MG63 (cell line): ENCODE measurements around the gene LURAP1L. TPM values are rescaled to one million over a fixed set of nuclear protein-coding genes. Genes with fewer than 3 reads are reported as not detected.

ENCODE experiments used
- DNase-seq: peaks from one replicate; pipeline ENCODE4 v3.0.0-alpha.2; 2020
- H3K27me3 ChIP-seq: fragments of 250-450 bp; sonication (Bioruptor Pico); 2 replicates; pipeline ENCODE4 v1.5.1; 2020; ENCODE audit warnings: mild to moderate bottlenecking, moderate library complexity
- H3K36me3 ChIP-seq: fragments of 250-450 bp; sonication (Bioruptor Pico); 2 replicates; pipeline ENCODE4 v1.5.1; 2020; ENCODE audit warnings: mild to moderate bottlenecking, moderate library complexity
- H3K4me3 ChIP-seq: fragments of 250-450 bp; sonication (Bioruptor Pico); 2 replicates; pipeline ENCODE4 v1.5.1; 2020; ENCODE audit warnings: mild to moderate bottlenecking, moderate library complexity
- H3K9me3 ChIP-seq: fragments of 250-450 bp; sonication (Bioruptor Pico); 2 replicates; pipeline ENCODE4 v1.5.1; 2020; ENCODE audit warnings: mild to moderate bottlenecking, moderate library complexity
- total RNA-seq: library from RNA; depleted of rRNA; stranded (reverse); fragments of >200 nt; shearing (Covaris generic); gene quantifications from 2 replicates; pipeline ENCODE4 v1.2.3, GENCODE V29; 2014; ENCODE audit warnings: low replicate concordance

The LURAP1L gene
- total RNA-seq, 1 experiment from 2014 or later = 67.0 TPM

- Histone ChIP-seq H3K9me3 (no peaks in the 10 kb centered on the region), H3K27me3 (no peaks in the 10 kb centered on the region), H3K4me3 (no peak overlapping the region), H3K36me3 (no peaks in the 10 kb centered on the region; the same call in 1 of the 2 replicates)
- no peak for DNase-seq
Observed at GRCh38 chr9:12796601-12797000, 21.8 kb downstream of the LURAP1L start.

GRCh38 chr9:12797037-12797436, 22.2 kb downstream of the LURAP1L start:
- H3K27me3 ChIP-seq = no peaks in the 10 kb centered on the region
- DNase-seq = no peak
- no peak overlapping the region for H3K4me3 ChIP-seq
- no peaks in the 10 kb centered on the region; the same call in 1 of the 2 replicates for H3K36me3 ChIP-seq
- H3K9me3 ChIP-seq = no peaks in the 10 kb centered on the region

GRCh38 chr9:12798066-12798770, 23.4 kb downstream of the LURAP1L start:
- peak; percentile 69 for DNase-seq
- peaks cover 7% of the 10 kb centered on the region; the same call in 1 of the 2 replicates for H3K36me3 ChIP-seq
- H3K27me3 ChIP-seq = no peaks in the 10 kb centered on the region
- no peaks in the 10 kb centered on the region; the same call in 1 of the 2 replicates for H3K9me3 ChIP-seq
- H3K4me3 ChIP-seq = no peak overlapping the region

DNA sequence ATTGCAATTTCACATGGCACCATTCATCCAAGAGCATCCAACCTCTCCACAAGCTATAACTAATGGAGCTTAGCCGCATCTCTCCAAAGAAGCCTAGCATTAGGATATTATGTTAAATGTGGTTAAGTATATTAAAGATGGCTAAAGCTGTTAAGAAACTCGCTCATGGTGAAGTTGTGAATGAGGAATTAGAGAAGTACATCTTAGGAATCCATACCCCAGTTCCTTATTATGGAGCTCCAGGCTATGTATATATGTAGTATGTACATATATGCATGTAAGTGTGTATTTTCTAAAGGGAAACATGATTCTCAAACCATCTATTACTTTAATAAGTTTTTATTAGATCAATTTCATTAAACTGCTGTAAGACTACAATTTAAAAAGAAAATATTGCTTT, 26.4 kb downstream of the LURAP1L start:
- Histone ChIP-seq H3K27me3 (no peaks in the 10 kb centered on the region), H3K36me3 (peaks cover 8% of the 10 kb centered on the region; the same call in 1 of the 2 replicates), H3K4me3 (no peak overlapping the region), H3K9me3 (no peaks in the 10 kb centered on the region; the same call in 1 of the 2 replicates)
- no peak for DNase-seq

DNA sequence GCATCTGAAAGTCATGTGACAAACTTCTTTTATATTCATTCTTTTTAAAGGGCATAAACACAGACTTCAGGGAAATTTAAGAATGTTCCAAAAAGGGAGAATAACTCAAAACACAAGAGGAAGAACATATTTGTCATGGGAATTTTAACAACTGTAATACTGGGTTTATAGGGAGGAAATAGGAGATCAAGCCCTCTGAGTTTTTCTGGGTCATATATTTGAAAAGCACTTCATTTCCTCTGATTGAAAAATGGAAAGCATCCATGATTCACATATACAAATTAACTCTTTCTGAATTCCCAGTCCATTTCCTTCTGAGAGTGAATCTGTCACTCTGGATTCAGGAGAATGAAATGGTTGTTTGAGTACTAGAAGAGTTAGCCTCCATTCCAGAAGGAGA, 26.8 kb downstream of the LURAP1L start:
- no peak for DNase-seq
- Histone ChIP-seq H3K36me3 (peaks cover 8% of the 10 kb centered on the region; the same call in 1 of the 2 replicates), H3K9me3 (no peaks in the 10 kb centered on the region; the same call in 1 of the 2 replicates), H3K27me3 (no peaks in the 10 kb centered on the region), H3K4me3 (no peak overlapping the region)

DNA sequence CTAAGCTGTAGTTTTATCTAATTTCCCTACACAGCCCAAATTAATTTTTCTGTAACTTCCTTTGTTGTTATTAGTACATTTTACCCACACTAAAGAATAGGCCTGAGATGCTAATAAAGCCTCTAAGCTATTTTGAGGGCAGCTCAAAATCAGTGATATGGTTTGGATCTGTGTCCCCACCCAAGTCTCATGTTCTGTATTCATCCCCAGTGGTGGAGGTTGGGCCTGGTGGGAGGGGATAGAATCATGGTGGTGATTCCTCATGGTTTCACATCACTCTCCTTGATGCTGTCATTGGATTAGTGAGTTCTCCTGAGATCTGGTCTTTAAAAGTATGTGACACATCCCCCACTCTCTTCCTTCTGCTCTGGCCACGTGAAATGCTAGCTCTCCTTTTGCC, 27.3 kb downstream of the LURAP1L start:
- no peak for DNase-seq
- Histone ChIP-seq H3K4me3 (no peak overlapping the region), H3K27me3 (no peaks in the 10 kb centered on the region), H3K9me3 (no peaks in the 10 kb centered on the region; the same call in 1 of the 2 replicates), H3K36me3 (peaks cover 8% of the 10 kb centered on the region; the same call in 1 of the 2 replicates)

GRCh38 chr9:12808569-12808968, 33.7 kb downstream of the LURAP1L start:
- no peak for DNase-seq
- Histone ChIP-seq H3K36me3 (peaks cover 36% of the 10 kb centered on the region), H3K9me3 (peaks cover 30% of the 10 kb centered on the region), H3K27me3 (no peaks in the 10 kb centered on the region), H3K4me3 (no peak overlapping the region)

DNA sequence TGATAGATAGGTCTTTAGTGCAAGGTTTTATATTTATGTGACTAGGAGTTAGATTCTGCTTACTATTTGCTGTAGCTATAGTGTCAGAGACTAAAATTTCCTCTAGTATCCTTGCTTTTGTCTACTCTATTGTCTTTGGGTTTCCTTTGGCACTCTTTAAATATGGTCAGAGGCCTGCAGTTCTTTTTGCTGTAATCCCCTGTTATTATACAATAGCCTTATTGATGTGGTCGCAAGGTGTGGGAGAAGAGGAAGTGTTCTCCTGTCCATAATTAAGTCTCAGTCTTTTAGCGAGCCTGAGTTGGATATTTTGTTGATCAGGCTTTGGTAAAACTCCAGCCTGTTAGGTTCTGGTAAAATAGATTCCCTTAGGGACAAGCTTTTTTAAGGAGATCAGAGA, 34.9 kb downstream of the LURAP1L start:
- DNase-seq = no peak
- H3K4me3 ChIP-seq = no peak overlapping the region
- H3K36me3 ChIP-seq = peaks cover 36% of the 10 kb centered on the region
- H3K27me3 ChIP-seq = no peaks in the 10 kb centered on the region
- H3K9me3 ChIP-seq = peaks cover 30% of the 10 kb centered on the region

GRCh38 chr9:12811935-12812334, 37.1 kb downstream of the LURAP1L start:
- H3K36me3 ChIP-seq = peaks cover 39% of the 10 kb centered on the region

GRCh38 chr9:12812710-12813109, 37.9 kb downstream of the LURAP1L start:
- Histone ChIP-seq H3K4me3 (no peak overlapping the region), H3K36me3 (peaks cover 39% of the 10 kb centered on the region), H3K9me3 (peaks cover 31% of the 10 kb centered on the region), H3K27me3 (no peaks in the 10 kb centered on the region)
- DNase-seq = no peak

More at GRCh38 chr9:12811935-12812334, 37.1 kb downstream of the LURAP1L start:
- H3K4me3 ChIP-seq = no peak overlapping the region
- no peak for DNase-seq
- H3K9me3 ChIP-seq = peaks cover 35% of the 10 kb centered on the region
- H3K27me3 ChIP-seq = no peaks in the 10 kb centered on the region

DNA sequence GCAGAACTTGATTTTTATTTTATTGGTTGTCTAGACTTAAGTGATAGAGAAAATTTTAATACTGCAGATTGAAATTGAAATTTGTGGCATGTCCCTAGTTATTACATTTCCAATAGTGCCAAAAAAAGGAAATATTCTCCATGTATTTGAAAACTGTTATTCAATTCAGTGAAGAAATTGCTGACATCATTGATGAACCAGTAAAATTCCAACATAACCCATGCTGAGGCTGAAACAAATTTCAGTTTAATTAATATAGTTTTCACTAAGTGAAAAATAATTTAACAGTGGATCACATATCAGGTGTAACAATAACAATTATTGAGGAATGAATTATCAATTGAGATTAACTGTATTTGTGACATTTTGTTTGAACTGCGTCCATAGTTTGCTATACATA, 38.7 kb downstream of the LURAP1L start:
- DNase-seq = no peak
- Histone ChIP-seq H3K4me3 (peak overlapping the region; percentile 19), H3K9me3 (peaks cover 25% of the 10 kb centered on the region), H3K27me3 (no peaks in the 10 kb centered on the region), H3K36me3 (peaks cover 36% of the 10 kb centered on the region)

- Histone ChIP-seq H3K9me3 (peaks cover 18% of the 10 kb centered on the region), H3K36me3 (peaks cover 29% of the 10 kb centered on the region), H3K27me3 (no peaks in the 10 kb centered on the region), H3K4me3 (peak overlapping the region; percentile 19)
- peak; percentile 100 for DNase-seq
Observed at GRCh38 chr9:12813960-12814876, 39.4 kb downstream of the LURAP1L start.

GRCh38 chr9:12814877-12815237, 40.0 kb downstream of the LURAP1L start:
- H3K9me3 ChIP-seq = peaks cover 18% of the 10 kb centered on the region
- no peak for DNase-seq
- peaks cover 26% of the 10 kb centered on the region for H3K36me3 ChIP-seq
- no peaks in the 10 kb centered on the region for H3K27me3 ChIP-seq
- H3K4me3 ChIP-seq = peak overlapping the region; percentile 1

- Histone ChIP-seq H3K36me3 (peaks cover 21% of the 10 kb centered on the region), H3K4me3 (no peak overlapping the region), H3K27me3 (no peaks in the 10 kb centered on the region), H3K9me3 (peaks cover 17% of the 10 kb centered on the region)
- no peak for DNase-seq
Observed at GRCh38 chr9:12815888-12816287, 41.1 kb downstream of the LURAP1L start.

DNA sequence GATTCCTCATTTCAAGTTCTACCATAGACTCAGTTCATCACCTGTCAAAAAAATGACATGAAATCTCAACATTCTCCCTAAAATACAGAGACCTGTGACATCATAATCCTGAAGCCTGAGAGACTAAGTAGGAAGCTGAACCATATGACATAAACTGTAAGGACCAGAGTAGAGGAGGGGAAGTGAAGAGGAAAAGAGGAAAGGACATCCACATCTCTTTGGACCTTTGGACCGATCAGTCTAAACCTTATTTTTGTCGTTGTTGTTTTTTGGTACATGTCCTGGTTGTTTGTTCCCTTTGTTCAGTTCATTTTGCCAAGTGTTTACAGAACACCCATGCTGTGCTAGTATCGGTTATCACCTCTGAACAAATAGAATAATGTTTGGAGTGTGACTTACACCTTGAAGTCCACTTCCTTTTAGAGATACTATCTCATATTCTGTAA, 41.9 kb downstream of the LURAP1L start:
- Histone ChIP-seq H3K9me3 (peaks cover 11% of the 10 kb centered on the region), H3K36me3 (peaks cover 13% of the 10 kb centered on the region), H3K4me3 (no peak overlapping the region), H3K27me3 (no peaks in the 10 kb centered on the region)
- no peak for DNase-seq

DNA sequence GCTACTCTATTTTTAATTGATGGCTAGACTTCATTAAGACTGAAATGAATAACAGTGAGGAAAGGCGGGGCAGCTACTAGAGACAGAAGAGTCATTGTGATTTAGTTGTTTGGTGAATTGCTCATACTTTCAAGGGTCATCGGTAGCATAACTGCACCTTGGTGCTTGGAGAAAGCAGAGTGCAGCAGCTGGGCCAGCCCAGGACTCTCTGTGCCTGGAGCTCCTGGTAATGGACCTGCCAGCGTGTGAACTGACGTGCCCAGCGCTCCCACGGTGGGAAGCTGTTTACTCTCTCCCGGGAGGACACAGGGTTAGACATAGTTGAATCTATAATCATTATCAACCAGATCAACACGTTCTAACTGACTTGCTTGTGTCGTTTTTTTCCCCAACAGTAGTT, 42.9 kb downstream of the LURAP1L start:
- Histone ChIP-seq H3K9me3 (peaks cover 10% of the 10 kb centered on the region), H3K36me3 (peaks cover 5% of the 10 kb centered on the region), H3K27me3 (no peaks in the 10 kb centered on the region), H3K4me3 (no peak overlapping the region)
- peak; percentile 21 for DNase-seq

DNA sequence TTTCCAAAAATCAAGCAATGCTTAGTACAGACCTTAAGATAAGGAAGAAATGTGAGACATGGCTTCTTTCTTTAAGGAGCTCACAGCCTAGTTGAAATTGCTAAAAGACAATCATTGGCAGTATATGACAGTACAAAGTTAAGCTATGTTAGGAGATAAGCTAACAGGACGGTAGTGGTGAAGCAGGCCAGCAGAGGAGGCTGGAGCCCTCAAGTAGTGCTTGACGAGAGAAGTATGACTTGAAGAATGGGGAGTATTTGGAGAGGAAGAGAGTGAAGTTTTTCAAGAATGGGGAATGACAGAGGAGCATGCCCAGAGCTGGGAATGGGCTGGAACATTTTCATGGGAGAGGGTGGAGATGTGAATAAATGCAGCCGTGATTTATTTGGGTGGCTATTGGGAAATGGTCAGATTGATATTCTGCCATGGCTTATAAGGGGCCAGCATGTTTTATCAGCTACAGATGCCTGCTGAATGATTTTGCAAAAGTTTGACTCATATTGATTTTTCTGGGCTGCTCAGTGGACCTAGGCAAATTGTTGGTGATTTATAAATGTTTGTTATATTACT, 43.7 kb downstream of the LURAP1L start:
- Histone ChIP-seq H3K9me3 (peaks cover 10% of the 10 kb centered on the region), H3K27me3 (no peaks in the 10 kb centered on the region), H3K4me3 (no peak overlapping the region), H3K36me3 (peaks cover 5% of the 10 kb centered on the region)
- peak; percentile 55 for DNase-seq
